Neural cell (in vitro differentiated cells): ENCODE measurements around the gene RBM20. TPM values are rescaled to one million over a fixed set of nuclear protein-coding genes. Genes with fewer than 3 reads are reported as not detected.

Experiments used
- H2AFZ ChIP-seq: fragments of 200-600, 300-800 bp; sonication (generic), shearing (Covaris generic); 2 replicates; pipeline ENCODE4 v1.6.0; 2014; ENCODE audit warnings: low read depth, mild to moderate bottlenecking, antibody characterized with exemption, low read length, moderate library complexity
- H3F3A ChIP-seq: fragments of 200-600 bp; shearing (Covaris generic); 2 replicates; pipeline ENCODE4 v1.6.1; 2016; ENCODE audit warnings: mild to moderate bottlenecking, moderate library complexity, mixed read lengths, antibody characterized with exemption, low read length; ENCODE audit not compliant: insufficient read depth, poor library complexity, severe bottlenecking
- H3K27ac ChIP-seq: fragments of 200-600, 300-800 bp; sonication (generic), shearing (Covaris generic); 2 replicates; pipeline ENCODE4 v1.5.1; 2014; ENCODE audit warnings: mild to moderate bottlenecking, low read length, moderate library complexity
- H3K27me3 ChIP-seq: fragments of 300-800, 200-600 bp; sonication (generic), shearing (Covaris generic); 2 replicates; pipeline ENCODE4 v1.6.0; 2014; ENCODE audit warnings: mild to moderate bottlenecking, low read depth, low read length, moderate library complexity; ENCODE audit not compliant: insufficient read depth
- H3K36me3 ChIP-seq: fragments of 300-800, 200-600 bp; sonication (generic), shearing (Covaris generic); 2 replicates; pipeline ENCODE4 v1.5.1; 2014; ENCODE audit warnings: mild to moderate bottlenecking, antibody characterized with exemption, low read length, moderate library complexity; ENCODE audit not compliant: insufficient read depth
- H3K4me2 ChIP-seq: fragments of 300-800, 200-600 bp; sonication (generic), shearing (Covaris generic); 2 replicates; pipeline ENCODE4 v1.6.0; 2014; ENCODE audit warnings: mild to moderate bottlenecking, low read length
- H3K4me3 ChIP-seq: fragments of 300-800, 200-600 bp; sonication (generic), shearing (Covaris generic); 2 replicates; pipeline ENCODE4 v1.5.1; 2014; ENCODE audit warnings: mild to moderate bottlenecking, low read length, moderate library complexity
- H3K79me2 ChIP-seq: fragments of 200-600 bp; shearing (Covaris generic); replicated peaks from 2 replicates; pipeline ENCODE4 v1.6.0; 2014; ENCODE audit warnings: mild to moderate bottlenecking, low read length, moderate library complexity; ENCODE audit not compliant: insufficient read depth
- H3K9ac ChIP-seq: fragments of 300-800, 200-600 bp; sonication (generic), shearing (Covaris generic); 2 replicates; pipeline ENCODE4 v1.6.1; 2016; ENCODE audit warnings: mild to moderate bottlenecking, low read length, mixed read lengths
- H3K9me2 ChIP-seq: fragments of 200-600 bp; shearing (Covaris generic); 2 replicates; pipeline ENCODE4 v1.6.1; 2016; ENCODE audit warnings: mild to moderate bottlenecking, low read length, mixed read lengths; ENCODE audit not compliant: insufficient read depth
- H3K9me3 ChIP-seq: fragments of 200-600, 300-800 bp; sonication (generic), shearing (Covaris generic); 2 replicates; pipeline ENCODE4 v1.6.1; 2016; ENCODE audit warnings: mild to moderate bottlenecking, mixed run types, low read length, moderate library complexity, mixed read lengths
- H4K20me1 ChIP-seq: fragments of 200-600 bp; shearing (Covaris generic); 2 replicates; pipeline ENCODE4 v1.6.1; 2016; ENCODE audit warnings: mild to moderate bottlenecking, mixed run types; ENCODE audit not compliant: insufficient read depth
- EP300 ChIP-seq: fragments of 450-650 bp; conservative IDR thresholded peaks from 2 replicates; pipeline ENCODE4 v1.6.1; 2014; ENCODE audit warnings: antibody characterized with exemption, mild to moderate bottlenecking, moderate library complexity; ENCODE audit not compliant: poor library complexity, severe bottlenecking
- EZH2 ChIP-seq: fragments of 200-600, 300-800 bp; shearing (Covaris generic), sonication (generic); IDR thresholded peaks from 2 replicates; pipeline ENCODE4 v1.6.1; 2014; ENCODE audit warnings: antibody characterized with exemption, low read length, borderline replicate concordance, mild to moderate bottlenecking; ENCODE audit not compliant: insufficient read depth, poor library complexity, severe bottlenecking
- MXI1 ChIP-seq: fragments of 450-650 bp; conservative IDR thresholded peaks from 2 replicates; pipeline ENCODE4 v1.6.1; 2014; ENCODE audit warnings: antibody characterized with exemption, mild to moderate bottlenecking; ENCODE audit not compliant: poor library complexity, severe bottlenecking
- POLR2AphosphoS5 ChIP-seq: IDR thresholded peaks from 2 replicates; pipeline ENCODE4 v1.6.1; 2012
- RAD21 ChIP-seq: fragments of 450-650 bp; conservative IDR thresholded peaks from 2 replicates; pipeline ENCODE4 v1.6.1; 2014; ENCODE audit warnings: antibody characterized with exemption, mild to moderate bottlenecking, moderate library complexity
- SMC3 ChIP-seq: fragments of 450-650 bp; conservative IDR thresholded peaks from 2 replicates; pipeline ENCODE4 v1.6.1; 2014; ENCODE audit warnings: antibody characterized with exemption, mild to moderate bottlenecking, moderate library complexity; ENCODE audit not compliant: poor library complexity
- TAF1 ChIP-seq: IDR thresholded peaks from 2 replicates; pipeline ENCODE4 v1.6.1; 2012; ENCODE audit warnings: low read depth
- polyA plus RNA-seq: library from polyadenylated mRNA; depleted of rRNA; stranded (reverse); fragments of >200 nt; gene quantifications from 2 replicates; pipeline ENCODE4 v1.2.3, GENCODE V29; 2014
- TF ChIP-seq, protein P1 (sequence below): fragments of 450-650 bp; IDR thresholded peaks from 2 replicates; pipeline ENCODE4 v1.5.1; 2014; ENCODE audit warnings: antibody characterized with exemption, mild to moderate bottlenecking, moderate library complexity; ENCODE audit not compliant: poor library complexity, severe bottlenecking
- TF ChIP-seq, protein P2 (sequence below): IDR thresholded peaks from 2 replicates; pipeline ENCODE4 v1.6.1; 2012; ENCODE audit warnings: borderline replicate concordance

RBM20 gene
- polyA plus RNA-seq, 1 donor from 2014 or later: 0.07 TPM

DNA sequence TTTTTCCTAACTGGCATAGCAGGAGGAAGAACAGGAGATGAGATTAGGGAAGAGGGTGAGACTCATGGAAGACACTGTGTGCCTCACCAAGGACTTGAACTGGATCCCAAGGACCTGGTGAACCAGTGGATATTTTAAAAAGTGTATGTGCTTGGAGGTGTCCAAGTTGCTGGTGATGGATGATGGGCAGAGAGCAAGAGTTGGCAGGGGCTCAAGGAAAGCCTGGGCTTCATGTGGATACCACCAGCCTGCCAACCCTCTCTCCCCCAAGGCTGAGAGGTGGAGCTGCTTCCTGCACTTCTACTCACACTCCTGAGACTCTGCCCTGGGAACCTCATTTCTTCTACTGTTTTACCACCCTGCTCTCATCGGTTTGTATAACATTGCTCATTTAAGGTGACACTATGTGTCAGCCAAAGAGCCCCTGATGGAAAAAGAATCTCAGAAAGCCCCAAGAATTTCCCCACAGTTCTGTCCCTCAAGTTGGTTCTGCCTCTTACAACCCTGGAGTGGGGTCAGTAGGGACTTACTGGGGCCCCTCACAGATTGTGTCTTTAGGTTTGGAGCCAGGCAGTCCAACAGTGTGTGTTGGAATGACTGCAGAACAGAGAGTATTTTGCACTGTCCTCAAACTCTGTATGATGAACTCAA, 171.3 kb downstream of the RBM20 start:
- Histone ChIP-seq H3K9me3 (no peaks in the 10 kb centered on the region), H3K4me2 (no peak overlapping the region), H3K4me3 (no peak overlapping the region), H3K9me2 (no peaks in the 10 kb centered on the region), H3F3A (no peaks in the 10 kb centered on the region), H4K20me1 (no peaks in the 10 kb centered on the region), H2AFZ (no peak overlapping the region), H3K36me3 (no peaks in the 10 kb centered on the region), H3K27ac (no peak overlapping the region), H3K27me3 (no peaks in the 10 kb centered on the region), H3K79me2 (no peaks in the 10 kb centered on the region), H3K9ac (no peak overlapping the region)
- TF ChIP-seq TAF1 (no peak), EZH2 (no peak), POLR2AphosphoS5 (no peak), EP300 (no peak), MXI1 (no peak), SMC3 (no peak), RAD21 (no peak)
- TF ChIP-seq, protein P1, sequence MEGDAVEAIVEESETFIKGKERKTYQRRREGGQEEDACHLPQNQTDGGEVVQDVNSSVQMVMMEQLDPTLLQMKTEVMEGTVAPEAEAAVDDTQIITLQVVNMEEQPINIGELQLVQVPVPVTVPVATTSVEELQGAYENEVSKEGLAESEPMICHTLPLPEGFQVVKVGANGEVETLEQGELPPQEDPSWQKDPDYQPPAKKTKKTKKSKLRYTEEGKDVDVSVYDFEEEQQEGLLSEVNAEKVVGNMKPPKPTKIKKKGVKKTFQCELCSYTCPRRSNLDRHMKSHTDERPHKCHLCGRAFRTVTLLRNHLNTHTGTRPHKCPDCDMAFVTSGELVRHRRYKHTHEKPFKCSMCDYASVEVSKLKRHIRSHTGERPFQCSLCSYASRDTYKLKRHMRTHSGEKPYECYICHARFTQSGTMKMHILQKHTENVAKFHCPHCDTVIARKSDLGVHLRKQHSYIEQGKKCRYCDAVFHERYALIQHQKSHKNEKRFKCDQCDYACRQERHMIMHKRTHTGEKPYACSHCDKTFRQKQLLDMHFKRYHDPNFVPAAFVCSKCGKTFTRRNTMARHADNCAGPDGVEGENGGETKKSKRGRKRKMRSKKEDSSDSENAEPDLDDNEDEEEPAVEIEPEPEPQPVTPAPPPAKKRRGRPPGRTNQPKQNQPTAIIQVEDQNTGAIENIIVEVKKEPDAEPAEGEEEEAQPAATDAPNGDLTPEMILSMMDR: no peak
- TF ChIP-seq, protein P2, sequence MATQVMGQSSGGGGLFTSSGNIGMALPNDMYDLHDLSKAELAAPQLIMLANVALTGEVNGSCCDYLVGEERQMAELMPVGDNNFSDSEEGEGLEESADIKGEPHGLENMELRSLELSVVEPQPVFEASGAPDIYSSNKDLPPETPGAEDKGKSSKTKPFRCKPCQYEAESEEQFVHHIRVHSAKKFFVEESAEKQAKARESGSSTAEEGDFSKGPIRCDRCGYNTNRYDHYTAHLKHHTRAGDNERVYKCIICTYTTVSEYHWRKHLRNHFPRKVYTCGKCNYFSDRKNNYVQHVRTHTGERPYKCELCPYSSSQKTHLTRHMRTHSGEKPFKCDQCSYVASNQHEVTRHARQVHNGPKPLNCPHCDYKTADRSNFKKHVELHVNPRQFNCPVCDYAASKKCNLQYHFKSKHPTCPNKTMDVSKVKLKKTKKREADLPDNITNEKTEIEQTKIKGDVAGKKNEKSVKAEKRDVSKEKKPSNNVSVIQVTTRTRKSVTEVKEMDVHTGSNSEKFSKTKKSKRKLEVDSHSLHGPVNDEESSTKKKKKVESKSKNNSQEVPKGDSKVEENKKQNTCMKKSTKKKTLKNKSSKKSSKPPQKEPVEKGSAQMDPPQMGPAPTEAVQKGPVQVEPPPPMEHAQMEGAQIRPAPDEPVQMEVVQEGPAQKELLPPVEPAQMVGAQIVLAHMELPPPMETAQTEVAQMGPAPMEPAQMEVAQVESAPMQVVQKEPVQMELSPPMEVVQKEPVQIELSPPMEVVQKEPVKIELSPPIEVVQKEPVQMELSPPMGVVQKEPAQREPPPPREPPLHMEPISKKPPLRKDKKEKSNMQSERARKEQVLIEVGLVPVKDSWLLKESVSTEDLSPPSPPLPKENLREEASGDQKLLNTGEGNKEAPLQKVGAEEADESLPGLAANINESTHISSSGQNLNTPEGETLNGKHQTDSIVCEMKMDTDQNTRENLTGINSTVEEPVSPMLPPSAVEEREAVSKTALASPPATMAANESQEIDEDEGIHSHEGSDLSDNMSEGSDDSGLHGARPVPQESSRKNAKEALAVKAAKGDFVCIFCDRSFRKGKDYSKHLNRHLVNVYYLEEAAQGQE: no peak

DNA sequence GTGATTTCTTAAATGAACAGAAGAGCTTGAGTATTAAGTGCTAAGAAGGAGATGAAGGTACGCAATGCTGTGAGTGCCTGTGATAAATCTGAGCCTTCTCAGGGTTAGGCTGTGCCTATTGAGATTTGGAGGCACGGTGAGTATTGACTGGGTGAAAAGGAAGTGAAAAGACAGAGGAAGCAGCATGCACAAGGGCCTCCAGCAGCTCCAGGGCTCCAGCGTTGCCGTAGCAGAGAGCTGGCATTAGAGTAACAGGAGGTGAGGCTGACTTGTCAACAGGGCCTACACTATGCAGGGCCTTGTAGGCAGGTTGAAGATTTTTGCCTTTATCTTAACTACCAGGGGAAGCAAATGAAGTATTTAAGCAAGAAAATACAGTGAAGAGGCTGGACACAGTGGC, 173.5 kb downstream of the RBM20 start:
- H3K9me3 ChIP-seq: no peaks in the 10 kb centered on the region
- H2AFZ ChIP-seq: no peak overlapping the region
- no peak overlapping the region for H3K4me3 ChIP-seq
- no peaks in the 10 kb centered on the region for H3K79me2 ChIP-seq
- no peaks in the 10 kb centered on the region for H3K9me2 ChIP-seq
- no peak overlapping the region for H3K27ac ChIP-seq
- H3K27me3 ChIP-seq: no peaks in the 10 kb centered on the region
- no peaks in the 10 kb centered on the region for H4K20me1 ChIP-seq
- no peak for TF ChIP-seq SMC3
- no peak for TF ChIP-seq RAD21
- TF ChIP-seq, protein P2: no peak
- TF ChIP-seq, protein P1: no peak
- TF ChIP-seq TAF1: no peak
- no peak for TF ChIP-seq POLR2AphosphoS5
- TF ChIP-seq EZH2: no peak
- TF ChIP-seq EP300: no peak
- no peak for TF ChIP-seq MXI1
- no peaks in the 10 kb centered on the region for H3F3A ChIP-seq
- H3K36me3 ChIP-seq: no peaks in the 10 kb centered on the region
- no peak overlapping the region for H3K9ac ChIP-seq
- H3K4me2 ChIP-seq: no peak overlapping the region
